Endodermal cell (in vitro differentiated cells): ENCODE data around the gene NECAP2. TPM values are rescaled to one million over a fixed set of nuclear protein-coding genes. Genes with fewer than 3 reads are reported as not detected.

Source experiments
- DNase-seq: peaks from one replicate; pipeline ENCODE4 v3.0.0-alpha.2; 2017
- H3K27ac ChIP-seq: 2 replicates; pipeline ENCODE4 v1.5.1; 2013; ENCODE audit warnings: mild to moderate bottlenecking, low read depth, low read length, moderate library complexity
- H3K27me3 ChIP-seq: 2 replicates; pipeline ENCODE4 v1.6.1; 2013; ENCODE audit warnings: mild to moderate bottlenecking, low read length, moderate library complexity; ENCODE audit not compliant: insufficient read depth, control insufficient read depth, poor library complexity, severe bottlenecking
- H3K36me3 ChIP-seq: 2 replicates; pipeline ENCODE4 v1.7.0; 2013; ENCODE audit warnings: mild to moderate bottlenecking, low read length, moderate library complexity; ENCODE audit not compliant: control insufficient read depth, insufficient read depth
- H3K4me1 ChIP-seq: one replicate; pipeline ENCODE4 v1.7.0; 2013; ENCODE audit warnings: low read length; ENCODE audit not compliant: control insufficient read depth, insufficient read depth
- H3K4me3 ChIP-seq: 2 replicates; pipeline ENCODE4 v1.5.1; 2013; ENCODE audit warnings: mild to moderate bottlenecking, low read length, moderate library complexity
- H3K9ac ChIP-seq: 2 replicates; pipeline ENCODE4 v1.6.1; 2013; ENCODE audit warnings: mild to moderate bottlenecking, low read length, moderate library complexity; ENCODE audit not compliant: poor library complexity, severe bottlenecking; ENCODE audit errors: extremely low read depth
- H3K9me3 ChIP-seq: 2 replicates; pipeline ENCODE4 v1.6.1; 2013; ENCODE audit warnings: mild to moderate bottlenecking, low read length, moderate library complexity; ENCODE audit not compliant: control insufficient read depth
- H3K27ac Mint-ChIP-seq: 2 replicates; pipeline ENCODE4 v1.8.0; 2020; ENCODE audit warnings: mixed read lengths
- H3K27me3 Mint-ChIP-seq: 2 replicates; pipeline ENCODE4 v1.8.0; 2021; ENCODE audit warnings: mild to moderate bottlenecking, mixed read lengths; ENCODE audit not compliant: insufficient read depth
- H3K36me3 Mint-ChIP-seq: 2 replicates; pipeline ENCODE4 v1.8.0; 2020; ENCODE audit warnings: low read depth, mixed read lengths
- H3K4me1 Mint-ChIP-seq: 2 replicates; pipeline ENCODE4 v1.8.0; 2020; ENCODE audit warnings: mixed read lengths
- H3K4me3 Mint-ChIP-seq: 2 replicates; pipeline ENCODE4 v1.8.0; 2020; ENCODE audit warnings: mild to moderate bottlenecking, moderate library complexity, mixed read lengths
- H3K9me3 Mint-ChIP-seq: 2 replicates; pipeline ENCODE4 v1.8.0; 2020; ENCODE audit warnings: mild to moderate bottlenecking, mixed read lengths
- CTCF ChIP-seq: fragments of 200-600 bp; sonication (generic); conservative IDR thresholded peaks from 2 replicates; pipeline ENCODE4 v1.5.0; 2021; ENCODE audit warnings: antibody characterized with exemption, mild to moderate bottlenecking
- WGBS, 2 experiments: methylation state at CpG; one replicate each; pipeline versions ENCODE4 v1.1.5 to v1.1.7; 2013; ENCODE audit warnings: missing lambda C conversion rate in 2 of 2, mixed read lengths in 1 of 2; ENCODE audit not compliant: insufficient coverage in 1 of 2, insufficient read length in 1 of 2; 5-methylcytosine and 5-hydroxymethylcytosine counted together
- total RNA-seq, 2 donors: library from RNA; stranded (reverse); fragmentation: NEBNext Ultra II Directional in 1 of 2; extraction: Animal tissue kit (Norgen Biotek cat#: 25700) in 1 of 2; gene quantifications; 2 replicates in 1 of 2; 3 replicates in 1 of 2; pipeline ENCODE4 v1.2.1, GENCODE V29; 2021

Gene NECAP2
- total RNA-seq, 2 donors from 2014 or later: 43.9 to 45.8 TPM

- H3K36me3 Mint-ChIP-seq: no peaks in the 10 kb centered on the region
- H3K36me3 ChIP-seq: no peaks in the 10 kb centered on the region
- WGBS, 2 experiments: 89 to 93% methylated on average over 2 to 3 of the region's 3 CpGs
- no peak for TF ChIP-seq CTCF
- H3K9me3 Mint-ChIP-seq: no peaks in the 10 kb centered on the region
- no peak for DNase-seq
- H3K4me3 ChIP-seq: no peak within 1 kb of the TSS
- H3K27ac Mint-ChIP-seq: no peak within 1 kb of the TSS
- peaks cover 10% of the 10 kb centered on the region for H3K4me1 Mint-ChIP-seq
- H3K9me3 ChIP-seq: no peaks in the 10 kb centered on the region
- no peaks in the 10 kb centered on the region for H3K27me3 ChIP-seq
- H3K4me3 Mint-ChIP-seq: no peak within 1 kb of the TSS
- H3K27ac ChIP-seq: no peak within 1 kb of the TSS
- H3K9ac ChIP-seq: no peak within 1 kb of the TSS
- no peaks in the 10 kb centered on the region for H3K4me1 ChIP-seq
- H3K27me3 Mint-ChIP-seq: peaks cover 6% of the 10 kb centered on the region
Observed at GRCh38 chr1:16436946-16437474, 3.5 kb upstream of the NECAP2 start, which contains the start of gene SPATA21. Gene SPATA21 (minus strand): TSS chr1:16437424. CDS start chr1:16431371, 6,053 bp downstream.

GRCh38 chr1:16438516-16438915, 2.0 kb upstream of the NECAP2 start:
- no peak overlapping the region for H3K4me3 Mint-ChIP-seq
- H3K36me3 Mint-ChIP-seq: peaks cover 6% of the 10 kb centered on the region
- Histone ChIP-seq H3K4me3 (no peak overlapping the region), H3K36me3 (peaks cover 10% of the 10 kb centered on the region), H3K9me3 (no peaks in the 10 kb centered on the region), H3K27me3 (no peaks in the 10 kb centered on the region), H3K4me1 (no peaks in the 10 kb centered on the region), H3K9ac (no peak overlapping the region), H3K27ac (no peak overlapping the region)
- DNase-seq: no peak
- peaks cover 10% of the 10 kb centered on the region for H3K4me1 Mint-ChIP-seq
- no peak for TF ChIP-seq CTCF
- H3K27me3 Mint-ChIP-seq: peaks cover 6% of the 10 kb centered on the region
- no peak overlapping the region for H3K27ac Mint-ChIP-seq
- WGBS, 2 experiments: 83 to 86% methylated on average over 1 to 2 of the region's 2 CpGs
- H3K9me3 Mint-ChIP-seq: no peaks in the 10 kb centered on the region

GRCh38 chr1:16438924-16439323, 1.6 kb upstream of the NECAP2 start:
- H3K4me1 Mint-ChIP-seq: peaks cover 10% of the 10 kb centered on the region
- no peak for DNase-seq
- peaks cover 10% of the 10 kb centered on the region for H3K36me3 Mint-ChIP-seq
- no peaks in the 10 kb centered on the region for H3K27me3 ChIP-seq
- TF ChIP-seq CTCF: no peak
- H3K9ac ChIP-seq: no peak overlapping the region
- H3K27ac ChIP-seq: no peak overlapping the region
- no peak overlapping the region for H3K27ac Mint-ChIP-seq
- no peak overlapping the region for H3K4me3 ChIP-seq
- H3K4me1 ChIP-seq: no peaks in the 10 kb centered on the region
- peaks cover 6% of the 10 kb centered on the region for H3K27me3 Mint-ChIP-seq
- peaks cover 14% of the 10 kb centered on the region for H3K36me3 ChIP-seq
- H3K9me3 Mint-ChIP-seq: no peaks in the 10 kb centered on the region
- WGBS, 2 experiments: 98% methylated on average over 2 of the region's 2 CpGs; no CpG with 5 or more reads in 1 of the 2 experiments
- H3K4me3 Mint-ChIP-seq: no peak overlapping the region
- no peaks in the 10 kb centered on the region for H3K9me3 ChIP-seq
